CD14-positive monocyte (primary cell): Measurements from ENCODE around the gene BBS9. TPM values are rescaled to one million over a fixed set of nuclear protein-coding genes. Genes with fewer than 3 reads are reported as not detected.

Experiments
- DNase-seq, 3 donors: peaks; one replicate each; pipeline ENCODE4 v3.0.0-alpha.2; 2011 to 2022
- H2AFZ ChIP-seq: 2 replicates; pipeline ENCODE4 v1.6.0; 2012; ENCODE audit warnings: mild to moderate bottlenecking, low read depth, low read length, inconsistent platforms; ENCODE audit not compliant: insufficient read depth, poor library complexity, severe bottlenecking
- H3K27ac ChIP-seq, 2 donors: 1 replicate in 1 of 2; 2 replicates in 1 of 2; pipeline ENCODE4 v1.5.1; 2012 to 2013; ENCODE audit warnings: low read length in 2 of 2, control low read depth in 1 of 2, inconsistent platforms in 1 of 2, low read depth in 1 of 2, mild to moderate bottlenecking in 1 of 2
- H3K27me3 ChIP-seq, 2 donors: one replicate each; pipeline versions ENCODE4 v1.6.0 to v1.6.1; 2011 to 2013; ENCODE audit warnings: low read length in 2 of 2; ENCODE audit not compliant: control insufficient read depth in 2 of 2, insufficient read depth in 2 of 2
- H3K36me3 ChIP-seq, 2 donors: replicated peaks in 1 of 2; 1 replicate in 1 of 2; 2 replicates in 1 of 2; pipeline versions ENCODE4 v1.5.1 to v1.6.1; 2012 to 2013; ENCODE audit warnings: low read length in 2 of 2, control low read depth in 1 of 2, inconsistent platforms in 1 of 2, mild to moderate bottlenecking in 1 of 2; ENCODE audit not compliant: insufficient read depth in 2 of 2, control insufficient read depth in 1 of 2
- H3K4me1 ChIP-seq, 2 donors: 1 replicate in 1 of 2; 2 replicates in 1 of 2; pipeline versions ENCODE4 v1.5.1 to v1.6.1; 2012 to 2013; ENCODE audit warnings: low read length in 2 of 2, control low read depth in 1 of 2, inconsistent platforms in 1 of 2, mild to moderate bottlenecking in 1 of 2, moderate library complexity in 1 of 2; ENCODE audit not compliant: insufficient read depth in 2 of 2, control insufficient read depth in 1 of 2
- H3K4me2 ChIP-seq: replicated peaks from 2 replicates; pipeline ENCODE3; 2012; ENCODE audit warnings: low read length, moderate library complexity, mild to moderate bottlenecking; ENCODE audit not compliant: poor library complexity, severe bottlenecking; ENCODE audit errors: extremely low read depth
- H3K4me3 ChIP-seq, 3 experiments: fragments of 200-600 bp in 1 of 3; sonication (generic) in 1 of 3; replicated peaks in 1 of 3; 1 replicate in 2 of 3; 2 replicates in 1 of 3; pipeline ENCODE4 v1.5.1; 2011 to 2013; ENCODE audit warnings: low read length in 3 of 3, mild to moderate bottlenecking in 3 of 3, control low read depth in 2 of 3, low read depth in 2 of 3, inconsistent platforms in 1 of 3, moderate library complexity in 1 of 3
- H3K79me2 ChIP-seq: 2 replicates; pipeline ENCODE4 v1.6.0; 2012; ENCODE audit warnings: mild to moderate bottlenecking, control low read depth, inconsistent platforms, low read length, moderate library complexity; ENCODE audit not compliant: insufficient read depth
- H3K9ac ChIP-seq: 2 replicates; pipeline ENCODE4 v1.6.0; 2017; ENCODE audit warnings: low read length, mild to moderate bottlenecking; ENCODE audit not compliant: insufficient read depth, poor library complexity, severe bottlenecking
- H3K9me3 ChIP-seq, 2 donors: replicated peaks in 1 of 2; 1 replicate in 1 of 2; 2 replicates in 1 of 2; pipeline versions ENCODE4 v1.5.1 to v1.6.1; 2012 to 2013; ENCODE audit warnings: low read length in 2 of 2, control low read depth in 1 of 2; ENCODE audit not compliant: control insufficient read depth in 1 of 2, insufficient read depth in 1 of 2
- H4K20me1 ChIP-seq: 2 replicates; pipeline ENCODE4 v1.6.0; 2012; ENCODE audit warnings: mild to moderate bottlenecking, low read length, control low read depth, moderate library complexity; ENCODE audit not compliant: insufficient read depth
- H3K27ac Mint-ChIP-seq, 7 donors: one replicate each; pipeline ENCODE4 v1.8.0; 2020; ENCODE audit warnings: mild to moderate bottlenecking in 7 of 7, mixed read lengths in 7 of 7, moderate library complexity in 6 of 7, inconsistent platforms in 2 of 7
- H3K27me3 Mint-ChIP-seq, 3 donors: one replicate each; pipeline ENCODE4 v1.8.0; 2021 to 2022; ENCODE audit warnings: low read depth in 3 of 3, mild to moderate bottlenecking in 3 of 3, mixed read lengths in 3 of 3, moderate library complexity in 3 of 3, inconsistent platforms in 1 of 3
- H3K36me3 Mint-ChIP-seq, 2 donors: one replicate each; pipeline ENCODE4 v1.8.0; 2020; ENCODE audit warnings: mixed read lengths in 2 of 2, inconsistent platforms in 1 of 2, mild to moderate bottlenecking in 1 of 2
- H3K4me1 Mint-ChIP-seq: one replicate; pipeline ENCODE4 v1.8.0; 2020; ENCODE audit warnings: mild to moderate bottlenecking, mixed read lengths
- H3K4me3 Mint-ChIP-seq, 2 donors: one replicate each; pipeline ENCODE4 v1.8.0; 2020; ENCODE audit warnings: mild to moderate bottlenecking in 2 of 2, mixed read lengths in 2 of 2, moderate library complexity in 1 of 2
- H3K9me3 Mint-ChIP-seq, 7 donors: one replicate each; pipeline ENCODE4 v1.8.0; 2020 to 2022; ENCODE audit warnings: mixed read lengths in 7 of 7, mild to moderate bottlenecking in 6 of 7, moderate library complexity in 6 of 7, inconsistent platforms in 2 of 7
- WGBS: methylation state at CpG from one replicate; pipeline ENCODE4 v1.1.5; 2013; ENCODE audit warnings: missing lambda C conversion rate; ENCODE audit not compliant: insufficient coverage; 5-methylcytosine and 5-hydroxymethylcytosine counted together
- intact Hi-C, 2 donors: fragments of 100-400 bp; cut with micrococcal nuclease; formaldehyde crosslinking; loops; one replicate each; pipeline versions ENCODE4 v1.15.0 to v1.15.1; 2023
- polyA plus RNA-seq, 3 donors: library from polyadenylated mRNA; depleted of rRNA in 1 of 3; unstranded in 2 of 3; stranded (reverse) in 1 of 3; fragments of 300-500 nt in 2 of 3; fragments of >200 nt in 1 of 3; fragmentation: Illumina TruSeq in 2 of 3; gene quantifications; 1 replicate in 2 of 3; 2 replicates in 1 of 3; pipeline ENCODE4 v1.2.3, GENCODE V29; 2012 to 2021
- TF ChIP-seq, protein P1 (sequence below): fragments of 200-600 bp; IDR thresholded peaks from one replicate; pipeline ENCODE4 v1.8.0; 2022; ENCODE audit warnings: antibody characterized with exemption, mild to moderate bottlenecking

The BBS9 gene
- polyA plus RNA-seq, 3 donors = 4.9 to 7.5 (median 6.8) TPM

DNA sequence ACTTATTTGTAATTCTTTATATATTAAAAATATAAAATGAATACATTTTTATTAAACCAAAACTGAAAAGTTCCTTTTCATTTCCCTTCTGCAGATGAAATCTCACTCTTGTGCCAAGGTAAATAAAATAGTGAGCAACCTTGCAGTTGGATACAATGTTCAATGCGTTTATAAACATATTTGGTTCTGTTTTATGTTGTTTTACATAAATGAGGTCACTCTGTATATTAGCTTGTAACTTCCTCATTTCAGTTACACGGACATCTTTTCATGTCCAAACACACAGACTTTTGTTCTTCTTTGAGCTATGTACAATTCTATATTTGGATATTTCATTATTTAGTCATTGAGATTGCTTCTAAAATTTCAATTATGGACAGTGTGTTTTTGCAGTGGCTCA, 107.7 kb downstream of the BBS9 start:
- no peaks in the 10 kb centered on the region for H3K4me1 ChIP-seq
- no peaks in the 10 kb centered on the region for H3K27me3 ChIP-seq
- H3K9ac ChIP-seq = no peak overlapping the region
- intact Hi-C loops = no loop called here
- DNase-seq = no peak
- no peak overlapping the region for H3K4me3 ChIP-seq
- no peaks in the 10 kb centered on the region for H3K36me3 Mint-ChIP-seq
- WGBS = no CpG with 5 or more reads among the region's 2 CpGs
- no peaks in the 10 kb centered on the region for H3K36me3 ChIP-seq
- no peak overlapping the region for H2AFZ ChIP-seq
- H3K4me2 ChIP-seq = no peak overlapping the region
- no peaks in the 10 kb centered on the region for H3K9me3 Mint-ChIP-seq
- H3K4me3 Mint-ChIP-seq = no peak overlapping the region
- no peaks in the 10 kb centered on the region for H3K9me3 ChIP-seq
- no peak overlapping the region for H3K27ac ChIP-seq
- H3K4me1 Mint-ChIP-seq = peaks cover 3% of the 10 kb centered on the region
- H3K79me2 ChIP-seq = no peaks in the 10 kb centered on the region
- TF ChIP-seq, protein P1, sequence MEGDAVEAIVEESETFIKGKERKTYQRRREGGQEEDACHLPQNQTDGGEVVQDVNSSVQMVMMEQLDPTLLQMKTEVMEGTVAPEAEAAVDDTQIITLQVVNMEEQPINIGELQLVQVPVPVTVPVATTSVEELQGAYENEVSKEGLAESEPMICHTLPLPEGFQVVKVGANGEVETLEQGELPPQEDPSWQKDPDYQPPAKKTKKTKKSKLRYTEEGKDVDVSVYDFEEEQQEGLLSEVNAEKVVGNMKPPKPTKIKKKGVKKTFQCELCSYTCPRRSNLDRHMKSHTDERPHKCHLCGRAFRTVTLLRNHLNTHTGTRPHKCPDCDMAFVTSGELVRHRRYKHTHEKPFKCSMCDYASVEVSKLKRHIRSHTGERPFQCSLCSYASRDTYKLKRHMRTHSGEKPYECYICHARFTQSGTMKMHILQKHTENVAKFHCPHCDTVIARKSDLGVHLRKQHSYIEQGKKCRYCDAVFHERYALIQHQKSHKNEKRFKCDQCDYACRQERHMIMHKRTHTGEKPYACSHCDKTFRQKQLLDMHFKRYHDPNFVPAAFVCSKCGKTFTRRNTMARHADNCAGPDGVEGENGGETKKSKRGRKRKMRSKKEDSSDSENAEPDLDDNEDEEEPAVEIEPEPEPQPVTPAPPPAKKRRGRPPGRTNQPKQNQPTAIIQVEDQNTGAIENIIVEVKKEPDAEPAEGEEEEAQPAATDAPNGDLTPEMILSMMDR = no peak
- no peaks in the 10 kb centered on the region for H4K20me1 ChIP-seq
- no peak overlapping the region for H3K27ac Mint-ChIP-seq
- no peaks in the 10 kb centered on the region for H3K27me3 Mint-ChIP-seq

DNA sequence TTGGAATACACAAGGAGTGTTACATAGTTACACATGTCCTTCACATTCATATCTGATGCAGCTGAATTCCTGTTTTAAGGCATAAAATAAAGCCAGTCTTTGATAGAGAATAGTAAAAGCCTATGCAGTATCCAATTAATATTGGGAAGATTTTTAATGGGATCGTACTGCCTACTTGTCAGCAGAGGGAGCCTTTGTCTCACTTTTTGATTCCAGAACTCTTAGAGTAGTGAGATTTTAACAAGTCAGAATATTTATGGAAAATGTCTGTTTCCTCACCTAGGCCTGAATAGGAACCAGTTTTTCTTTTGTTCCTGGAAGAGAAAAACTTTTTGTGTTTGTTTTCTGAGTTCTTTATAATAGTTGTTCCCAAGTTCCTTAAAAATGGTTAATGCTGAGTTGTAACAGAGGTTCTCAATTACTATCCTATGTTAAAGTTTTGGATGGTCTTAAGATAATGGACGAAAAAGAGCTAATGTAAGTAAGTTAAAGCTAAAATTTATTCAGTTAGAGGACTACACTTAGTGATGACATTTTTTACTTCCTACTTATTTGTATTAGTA, 114.0 kb downstream of the BBS9 start:
- no CpG with 5 or more reads among the region's 2 CpGs for WGBS
- Mint-ChIP-seq H3K9me3 (no peaks in the 10 kb centered on the region), H3K27ac (no peak overlapping the region), H3K36me3 (no peaks in the 10 kb centered on the region), H3K4me1 (no peaks in the 10 kb centered on the region), H3K4me3 (no peak overlapping the region), H3K27me3 (peaks cover 0 to 2% (median 0%) of the 10 kb centered on the region in 3 donors)
- intact Hi-C loops = no loop called here
- Histone ChIP-seq H3K9ac (no peak overlapping the region), H4K20me1 (no peaks in the 10 kb centered on the region), H3K4me1 (no peaks in the 10 kb centered on the region), H3K4me2 (no peak overlapping the region), H3K79me2 (no peaks in the 10 kb centered on the region), H3K27me3 (no peaks in the 10 kb centered on the region), H3K27ac (no peak overlapping the region), H2AFZ (no peak overlapping the region), H3K4me3 (no peak overlapping the region), H3K36me3 (no peaks in the 10 kb centered on the region), H3K9me3 (no peaks in the 10 kb centered on the region)
- DNase-seq = no peak
- TF ChIP-seq, protein P1 = peak; percentile 3
